Esophagus squamous epithelium (tissue), 4 donors: ENCODE results near the gene ATP6V0E2.

Source experiments
- CTCF ChIP-seq, 6 experiments: fragments of 450-650 bp in 4 of 6; fragments of 200-600 bp in 2 of 6; sonication (generic) in 2 of 6; IDR thresholded peaks; one replicate each; pipeline ENCODE4 v1.5.1; 2016 to 2019; ENCODE audit warnings: antibody characterized with exemption in 6 of 6, mild to moderate bottlenecking in 4 of 6, moderate library complexity in 4 of 6
- POLR2A ChIP-seq, 4 donors: fragments of 450-650 bp; IDR thresholded peaks; one replicate each; pipeline ENCODE4 v1.6.1; 2017; ENCODE audit warnings: antibody characterized with exemption in 4 of 4, mild to moderate bottlenecking in 4 of 4, moderate library complexity in 3 of 4

GRCh38 chr7:149863500-149863899, 10.3 kb upstream of the ATP6V0E2 start:
- TF ChIP-seq CTCF (IDR thresholded peaks at IDR 0.05) (no peak), POLR2A (IDR thresholded peaks at IDR 0.05) (no peak)
